Measurements from ENCODE around the gene BHLHA15. TPM values are rescaled to one million over a fixed set of nuclear protein-coding genes. Genes with fewer than 3 reads are reported as not detected.

BHLHA15 gene
- total and polyA plus RNA-seq, 3 donors from 2014 or later, result 0.50 to 2.4 TPM; not detected in 1

DNA sequence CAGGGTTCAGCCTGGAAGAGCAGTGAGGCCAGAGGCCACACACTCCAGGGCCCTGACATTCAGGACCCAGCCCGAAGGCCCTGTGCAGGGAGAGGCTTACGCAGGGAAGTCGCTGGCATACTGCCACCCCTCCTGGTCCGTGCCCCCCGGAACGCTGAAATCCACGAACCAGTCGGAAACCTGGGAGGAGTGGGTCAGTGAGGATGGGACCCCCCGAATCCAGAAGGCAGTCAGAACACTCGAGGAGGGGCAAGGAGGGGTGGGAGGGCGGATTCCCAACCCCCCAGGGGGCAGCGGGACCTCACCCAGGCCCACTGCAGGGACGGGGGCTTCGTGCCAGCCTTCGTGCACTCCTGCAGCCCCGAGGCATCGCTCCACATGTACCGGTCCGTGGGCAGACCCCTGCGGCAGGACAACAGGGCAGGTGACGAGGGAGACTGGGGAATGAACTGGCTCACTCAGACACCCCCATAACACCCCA is 13.5 kb downstream of the BHLHA15 start:
- Histone ChIP-seq H3K36me3 (ENCODE audit: low read depth, missing control alignments) (no peaks in the 10 kb centered on the region), H3K9me3 (no peaks in the 10 kb centered on the region), H3K27me3 (no peaks in the 10 kb centered on the region), H3K4me1 (no peaks in the 10 kb centered on the region), H3K4me3 (no peak overlapping the region), H3K27ac (no peak overlapping the region)
- DNase-seq, result no peak
- TF ChIP-seq, protein P1, sequence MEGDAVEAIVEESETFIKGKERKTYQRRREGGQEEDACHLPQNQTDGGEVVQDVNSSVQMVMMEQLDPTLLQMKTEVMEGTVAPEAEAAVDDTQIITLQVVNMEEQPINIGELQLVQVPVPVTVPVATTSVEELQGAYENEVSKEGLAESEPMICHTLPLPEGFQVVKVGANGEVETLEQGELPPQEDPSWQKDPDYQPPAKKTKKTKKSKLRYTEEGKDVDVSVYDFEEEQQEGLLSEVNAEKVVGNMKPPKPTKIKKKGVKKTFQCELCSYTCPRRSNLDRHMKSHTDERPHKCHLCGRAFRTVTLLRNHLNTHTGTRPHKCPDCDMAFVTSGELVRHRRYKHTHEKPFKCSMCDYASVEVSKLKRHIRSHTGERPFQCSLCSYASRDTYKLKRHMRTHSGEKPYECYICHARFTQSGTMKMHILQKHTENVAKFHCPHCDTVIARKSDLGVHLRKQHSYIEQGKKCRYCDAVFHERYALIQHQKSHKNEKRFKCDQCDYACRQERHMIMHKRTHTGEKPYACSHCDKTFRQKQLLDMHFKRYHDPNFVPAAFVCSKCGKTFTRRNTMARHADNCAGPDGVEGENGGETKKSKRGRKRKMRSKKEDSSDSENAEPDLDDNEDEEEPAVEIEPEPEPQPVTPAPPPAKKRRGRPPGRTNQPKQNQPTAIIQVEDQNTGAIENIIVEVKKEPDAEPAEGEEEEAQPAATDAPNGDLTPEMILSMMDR (IDR thresholded peaks at IDR 0.05), result no peak
- TF ChIP-seq POLR2A (IDR thresholded peaks at IDR 0.05), result no peak
- intact Hi-C loops (cut with DNase I; ENCODE audit: low total_unique reads), result no loop called here
- WGBS, 2 donors, result 94 to 97% methylated on average over 16 to 20 of the region's 21 CpGs

DNA sequence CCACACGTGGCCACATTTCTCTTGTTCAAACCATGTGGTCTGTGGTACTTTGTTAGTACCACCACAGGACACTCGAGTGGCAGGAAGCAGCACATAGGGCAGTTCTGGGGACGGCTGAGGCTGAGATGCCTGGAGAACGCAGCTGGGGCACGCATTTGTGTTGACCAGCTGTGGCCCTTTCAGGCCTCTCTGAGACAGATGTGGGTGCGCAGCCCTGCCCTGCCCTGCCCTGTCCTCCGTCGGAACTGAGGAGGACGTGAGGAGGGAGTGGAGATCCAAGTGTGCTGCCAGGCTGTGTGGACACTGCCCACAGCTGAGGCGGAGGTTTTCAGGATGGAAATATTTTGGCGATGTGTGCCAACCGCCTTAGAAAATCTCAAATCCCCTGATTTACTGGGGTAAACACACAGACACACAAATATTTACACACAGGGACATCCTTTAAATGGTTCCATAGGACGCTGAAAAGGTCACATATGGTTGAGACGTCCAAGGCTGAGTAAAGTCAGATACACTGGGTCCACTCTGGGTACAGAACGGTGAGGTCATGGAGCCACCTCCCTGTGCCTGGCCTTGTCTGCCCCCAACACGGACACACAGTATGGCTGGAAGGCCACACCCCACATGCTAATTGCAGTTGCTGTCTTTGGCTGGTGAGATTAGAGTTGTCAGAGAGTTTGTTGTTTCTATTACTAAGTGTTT is 14.8 kb downstream of the BHLHA15 start:
- Histone ChIP-seq H3K9me3 (no peaks in the 10 kb centered on the region), H3K27ac (no peak overlapping the region), H3K36me3 (ENCODE audit: low read depth, missing control alignments) (no peaks in the 10 kb centered on the region), H3K27me3 (no peaks in the 10 kb centered on the region), H3K4me1 (no peaks in the 10 kb centered on the region), H3K4me3 (no peak overlapping the region)
- DNase-seq, result no peak
- intact Hi-C loops (cut with DNase I; ENCODE audit: low total_unique reads), result no loop called here
- TF ChIP-seq, protein P1 (IDR thresholded peaks at IDR 0.05), result no peak
- TF ChIP-seq POLR2A (IDR thresholded peaks at IDR 0.05), result no peak
- WGBS, 2 donors, result 89 to 92% methylated on average over 14 to 16 of the region's 16 CpGs

DNA sequence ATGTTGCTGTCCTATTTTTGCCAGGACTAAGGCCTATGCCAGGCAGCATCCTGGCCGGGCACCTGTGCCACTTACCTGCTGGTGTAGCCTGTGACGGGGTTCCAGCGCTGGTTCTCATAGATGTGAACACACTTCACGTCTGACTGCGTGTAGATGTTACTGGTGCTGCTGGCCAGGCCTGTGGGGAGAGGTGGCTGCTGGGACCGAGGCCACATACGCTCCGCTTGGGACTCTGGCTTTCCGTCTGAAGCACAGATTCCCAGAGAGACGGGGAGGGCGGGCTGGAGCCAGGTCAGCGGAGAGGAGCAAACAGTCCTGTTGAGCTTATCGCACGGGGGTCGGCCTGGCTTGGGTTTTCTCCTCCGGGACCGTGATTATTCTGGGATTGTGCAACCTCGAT is 16.7 kb downstream of the BHLHA15 start:
- no peak for DNase-seq
- H3K9me3 ChIP-seq, result no peaks in the 10 kb centered on the region
- no peak overlapping the region for H3K27ac ChIP-seq
- no peak overlapping the region for H3K4me3 ChIP-seq
- no peaks in the 10 kb centered on the region for H3K4me1 ChIP-seq
- whole genome bisulfite sequencing, 2 donors, result 93 to 95% methylated on average over 18 of the region's 18 CpGs
- no peaks in the 10 kb centered on the region for H3K36me3 ChIP-seq (ENCODE audit: low read depth, missing control alignments)
- no peak for TF ChIP-seq POLR2A (IDR thresholded peaks at IDR 0.05)
- intact Hi-C loops (cut with DNase I; ENCODE audit: low total_unique reads), result no loop called here
- no peaks in the 10 kb centered on the region for H3K27me3 ChIP-seq

DNA sequence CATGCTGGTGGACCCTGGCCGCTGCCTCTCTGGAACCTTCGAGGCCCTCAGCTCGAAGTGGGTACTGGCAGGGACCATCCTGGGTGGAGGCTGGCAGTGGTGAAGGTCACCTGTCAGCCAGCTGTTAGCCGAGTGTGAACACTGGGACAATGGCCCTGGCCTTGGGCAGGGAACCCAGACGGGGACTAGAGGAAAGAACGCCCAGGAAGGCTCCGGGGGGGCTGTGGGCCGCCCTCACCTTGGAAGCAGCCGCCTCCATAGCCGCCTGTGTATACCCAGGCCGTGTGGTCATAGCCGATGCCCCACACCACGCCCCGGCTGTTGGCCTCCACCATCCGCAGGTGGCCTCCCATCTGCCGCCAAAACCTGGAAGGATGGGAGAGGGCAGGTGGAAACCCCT is 17.6 kb downstream of the BHLHA15 start:
- H3K36me3 ChIP-seq (ENCODE audit: low read depth, missing control alignments), result no peaks in the 10 kb centered on the region
- intact Hi-C loops (cut with DNase I; ENCODE audit: low total_unique reads), result no loop called here
- no peak for DNase-seq

DNA sequence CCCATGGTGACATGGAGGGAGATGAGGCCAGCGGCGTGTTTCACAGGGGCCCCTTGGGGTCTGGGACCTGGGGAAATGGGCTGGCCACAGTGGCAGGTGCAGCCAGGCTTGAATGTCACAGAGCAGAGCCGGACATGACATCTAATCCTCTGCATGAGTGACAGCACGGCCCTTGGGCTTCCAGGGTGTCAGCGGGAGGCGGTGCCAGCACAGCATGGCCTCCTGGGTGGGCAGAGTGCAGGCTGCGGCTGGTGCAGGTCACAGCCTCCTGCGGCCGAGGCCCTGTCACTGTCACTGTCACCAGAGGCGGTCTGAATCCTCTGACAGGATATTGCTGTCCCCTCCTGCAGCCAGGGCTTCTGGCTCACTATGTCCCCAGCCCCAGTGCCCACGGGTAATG is 18.2 kb downstream of the BHLHA15 start:
- H3K36me3 ChIP-seq (ENCODE audit: low read depth, missing control alignments), result no peaks in the 10 kb centered on the region
- 88 to 90% methylated on average over 2 to 11 of the region's 11 CpGs for WGBS, 2 donors

More for the DNA sequence above, 17.6 kb downstream of the BHLHA15 start:
- 80 to 85% methylated on average over 2 to 16 of the region's 16 CpGs for WGBS, 2 donors
- H3K27me3 ChIP-seq, result no peaks in the 10 kb centered on the region
- TF ChIP-seq, protein P1 (IDR thresholded peaks at IDR 0.05), result no peak
- TF ChIP-seq POLR2A (IDR thresholded peaks at IDR 0.05), result no peak
- H3K4me1 ChIP-seq, result no peaks in the 10 kb centered on the region
- H3K9me3 ChIP-seq, result no peaks in the 10 kb centered on the region
- no peak overlapping the region for H3K4me3 ChIP-seq
- H3K27ac ChIP-seq, result no peak overlapping the region

More for the DNA sequence above, 18.2 kb downstream of the BHLHA15 start:
- intact Hi-C loops (cut with DNase I; ENCODE audit: low total_unique reads), result no loop called here
- Histone ChIP-seq H3K4me1 (no peaks in the 10 kb centered on the region), H3K9me3 (no peaks in the 10 kb centered on the region), H3K4me3 (no peak overlapping the region), H3K27ac (no peak overlapping the region), H3K27me3 (no peaks in the 10 kb centered on the region)
- DNase-seq, result no peak
- TF ChIP-seq, protein P1 (IDR thresholded peaks at IDR 0.05), result no peak
- no peak for TF ChIP-seq POLR2A (IDR thresholded peaks at IDR 0.05)
